ENCODE measurements around the gene TAX1BP3.

TAX1BP3 gene

GRCh38 chr17:3622977-3623594 is 45.3 kb downstream of the TAX1BP3 start:
- DNase-seq: no peak

GRCh38 chr17:3621146-3621720 is 47.1 kb downstream of the TAX1BP3 start:
- DNase-seq: no peak

GRCh38 chr17:3615160-3615870 is 53.1 kb downstream of the TAX1BP3 start:
- DNase-seq: no peak

DNA sequence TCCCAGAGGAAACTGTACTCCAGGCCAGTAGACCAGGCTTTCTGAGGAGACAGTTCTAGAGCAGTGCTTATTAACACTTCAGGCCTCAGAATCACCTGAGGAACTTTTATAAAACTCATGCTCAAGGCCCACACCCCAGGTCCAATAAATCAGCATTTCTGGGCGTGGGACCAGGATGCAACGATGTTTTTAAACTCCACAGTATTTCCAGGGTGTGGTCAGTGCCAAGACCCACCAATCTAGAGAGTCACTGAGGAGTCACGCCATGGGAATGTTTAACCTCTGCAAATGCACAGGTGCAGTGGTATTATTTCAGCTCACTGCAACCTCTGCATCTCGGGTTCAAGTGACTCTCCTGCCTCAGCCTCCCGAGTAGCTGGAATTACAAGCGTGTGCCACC is 55.3 kb downstream of the TAX1BP3 start:
- DNase-seq: no peak

All from DMS79 treated with DMSO at 0.1 percent for 48 hours (cell line).